C4-2B (cell line): Measurements from ENCODE around the gene DNAH9.

Source experiments
- CTCF ChIP-seq: fragments of 450-650 bp; conservative IDR thresholded peaks from 2 replicates; pipeline ENCODE4 v1.5.1; 2017; ENCODE audit warnings: mild to moderate bottlenecking
- ZFX ChIP-seq: fragments of 450-650 bp; IDR thresholded peaks from 2 replicates; pipeline ENCODE4 v1.6.1; 2017

- no peak for TF ChIP-seq ZFX
- no peak for TF ChIP-seq CTCF
Measured at GRCh38 chr17:11893862-11894261, 295.6 kb downstream of the DNAH9 start.
